CD4-positive, alpha-beta T cell treated with Interleukin-15 for 4 hours (primary cell): ENCODE data around the gene TRPV4.
"Not testable (repeated sequence)": the region's sequence is repeated elsewhere in the genome, so short reads cannot be mapped to it uniquely, and the experiment has no call there.

Source experiments
- DNase-seq: peaks from one replicate; pipeline ENCODE4 v3.0.0-alpha.2; 2020; ENCODE audit warnings: low spot score

The TRPV4 gene

DNA sequence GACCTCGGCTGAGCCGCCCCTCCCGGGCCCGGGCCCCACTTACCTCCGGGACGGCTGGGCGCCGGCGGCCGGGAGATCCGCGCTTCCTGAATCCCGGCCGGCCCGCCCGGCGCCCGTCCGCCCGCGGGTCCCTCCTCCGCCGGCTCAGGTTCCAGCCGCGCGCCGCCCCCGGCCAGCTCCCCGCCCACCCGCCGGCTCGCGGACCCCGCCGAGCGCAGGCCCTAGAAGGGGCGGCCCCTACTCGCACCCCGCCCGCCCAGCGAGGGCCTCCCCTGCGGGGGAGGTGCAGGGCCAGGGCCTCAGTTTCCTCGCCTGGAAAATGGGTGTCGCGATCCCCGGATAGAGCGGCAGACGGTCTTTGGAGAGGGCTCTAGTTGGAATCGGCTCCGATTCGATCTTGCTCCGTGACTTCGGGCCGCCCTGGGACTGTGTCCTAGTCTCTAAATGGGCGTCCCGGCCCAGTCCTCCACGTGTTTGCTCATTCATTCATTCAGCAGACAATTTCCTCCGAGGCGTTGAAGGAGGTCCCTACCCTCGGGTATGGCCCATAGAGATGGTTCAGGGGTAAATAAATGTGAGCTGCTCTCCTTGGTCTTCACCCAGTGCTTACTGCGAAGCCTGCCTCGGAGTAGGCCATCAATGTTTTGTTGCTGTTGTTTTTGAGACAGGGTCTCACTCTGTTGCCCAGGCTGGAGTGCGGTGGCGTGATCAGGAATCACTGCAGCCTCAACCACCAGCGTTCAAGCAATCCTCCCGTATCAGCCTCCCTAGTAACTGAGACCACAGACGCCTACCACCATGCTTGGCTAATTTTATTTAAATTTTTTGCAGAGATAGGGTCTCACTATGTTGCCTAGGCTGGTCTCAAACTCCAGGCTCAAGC is at the start of gene TRPV4:
Gene TRPV4 (minus strand): TSS at position 92 of the 883 bp plus-strand sequence. CDS start 18,602 bp downstream, outside the sequence.
- DNase-seq = no peak

DNA sequence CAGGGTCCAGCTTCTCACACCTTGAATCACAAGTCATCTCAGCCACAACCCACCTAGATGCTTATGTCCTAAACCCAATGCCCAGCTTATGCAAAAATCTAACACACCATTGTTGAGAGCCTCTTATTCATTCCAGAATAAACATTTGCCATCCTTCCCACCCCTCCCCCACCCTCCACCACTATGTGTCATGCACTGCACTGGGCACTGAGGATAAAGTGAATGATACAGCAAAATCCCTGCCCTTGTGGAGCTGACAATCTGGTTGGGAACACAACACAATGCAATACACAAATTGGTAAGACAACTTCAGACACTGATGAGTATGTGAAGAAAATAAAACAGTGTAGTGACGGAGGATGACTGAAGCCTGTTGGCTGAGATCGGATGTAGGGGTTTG is 48.6 kb upstream of the TRPV4 start:
- no peak for DNase-seq

GRCh38 chr12:109880938-109881337 is 47.7 kb upstream of the TRPV4 start:
- no peak for DNase-seq

DNA sequence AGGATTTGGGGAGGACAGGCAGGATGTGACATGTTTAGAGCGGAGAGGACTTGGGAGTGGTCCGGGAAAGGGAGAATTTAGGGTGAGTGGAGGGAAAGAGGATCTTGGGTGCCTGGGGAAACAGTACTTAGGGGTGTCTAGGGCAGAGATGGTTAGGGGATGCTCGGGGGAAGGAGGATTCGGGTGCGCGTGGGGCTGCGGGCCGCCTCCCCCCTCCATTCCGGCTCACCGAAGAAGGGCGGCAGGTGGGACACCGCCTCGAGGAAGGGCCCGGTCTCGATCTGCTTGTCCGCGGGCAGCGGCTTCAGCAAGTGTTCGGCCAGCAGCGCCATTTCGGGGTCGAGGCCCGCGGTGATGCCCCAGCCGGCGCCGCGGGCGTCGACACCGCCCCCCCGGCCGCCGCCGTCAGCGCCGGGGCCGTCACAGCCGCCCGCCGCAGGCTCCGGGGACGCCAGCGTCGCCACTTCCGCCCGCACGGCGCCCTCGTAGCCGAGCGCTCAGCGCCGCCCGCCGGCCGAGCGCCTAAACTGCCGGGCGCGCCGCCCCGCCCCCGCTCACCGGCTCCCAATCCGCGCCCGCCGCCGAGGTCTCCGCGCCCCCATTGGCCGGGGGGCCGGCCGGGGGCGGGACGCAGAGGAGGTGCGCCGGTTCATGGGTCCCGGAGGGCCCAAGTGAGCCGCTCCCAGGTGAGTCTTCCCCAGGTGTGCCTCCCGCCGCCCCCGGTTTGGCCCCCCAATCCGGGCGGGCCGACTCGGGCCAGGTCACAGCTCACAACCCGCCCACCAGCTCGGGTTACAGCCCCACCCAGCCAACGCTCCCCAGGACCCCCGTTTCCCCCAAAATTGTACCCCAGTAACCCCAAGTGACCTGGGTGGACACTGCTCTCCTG is 47.1 kb upstream of the TRPV4 start, which contains the start of gene GLTP:
Gene GLTP (minus strand): TSS at position 499 of the 889 bp plus-strand sequence. CDS start 167 bp downstream, at position 332.
- DNase-seq = peak; percentile 90

GRCh38 chr12:109879351-109880042 is 46.3 kb upstream of the TRPV4 start:
- DNase-seq = no peak

GRCh38 chr12:109878749-109879148 is 45.6 kb upstream of the TRPV4 start:
- no peak for DNase-seq

GRCh38 chr12:109878247-109878625 is 45.0 kb upstream of the TRPV4 start:
- no peak for DNase-seq

- no peak for DNase-seq
These were observed 44.5 kb upstream of the TRPV4 start for GRCh38 chr12:109877504-109878246.

DNA sequence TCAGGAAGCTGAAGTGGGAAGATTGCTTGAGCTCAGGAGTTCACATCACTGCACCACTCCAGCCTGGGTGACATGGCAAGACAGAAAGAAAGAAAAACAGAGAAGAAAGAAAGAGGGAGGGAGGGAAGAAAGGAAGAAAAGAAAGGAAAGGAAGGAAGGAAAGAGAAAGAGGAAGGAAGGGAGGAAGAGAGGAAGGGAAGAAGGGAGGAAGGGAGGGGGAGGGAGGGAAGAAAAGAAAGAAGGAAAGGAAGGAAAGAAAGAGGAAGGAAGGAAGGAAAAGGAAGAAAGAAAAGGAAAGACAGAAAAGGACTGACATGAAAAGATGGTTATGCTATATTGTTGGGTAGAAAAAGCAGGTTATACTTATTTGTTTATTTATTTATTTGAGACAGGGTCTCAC is 43.2 kb upstream of the TRPV4 start:
- DNase-seq = no peak

GRCh38 chr12:109875572-109876131 is 42.5 kb upstream of the TRPV4 start:
- no peak for DNase-seq

DNA sequence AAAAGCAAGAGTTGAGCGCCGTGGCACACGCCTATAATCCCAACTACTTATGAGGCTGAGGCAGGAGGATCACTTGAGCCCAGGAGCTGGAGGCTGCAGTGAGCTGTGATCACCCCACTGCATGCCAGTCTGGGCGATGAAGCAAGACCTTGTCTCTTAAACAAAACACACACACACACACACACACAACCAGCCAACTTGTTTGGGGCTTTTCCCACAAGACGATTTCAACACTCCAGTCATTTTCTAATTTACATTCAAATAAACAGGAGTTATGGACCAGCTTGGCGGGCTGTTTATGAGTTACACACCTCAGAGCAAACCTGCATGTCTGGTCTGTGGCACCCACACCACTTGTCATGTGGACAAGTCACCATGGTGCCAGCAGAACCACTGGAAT is 40.5 kb upstream of the TRPV4 start:
- DNase-seq = no peak

DNA sequence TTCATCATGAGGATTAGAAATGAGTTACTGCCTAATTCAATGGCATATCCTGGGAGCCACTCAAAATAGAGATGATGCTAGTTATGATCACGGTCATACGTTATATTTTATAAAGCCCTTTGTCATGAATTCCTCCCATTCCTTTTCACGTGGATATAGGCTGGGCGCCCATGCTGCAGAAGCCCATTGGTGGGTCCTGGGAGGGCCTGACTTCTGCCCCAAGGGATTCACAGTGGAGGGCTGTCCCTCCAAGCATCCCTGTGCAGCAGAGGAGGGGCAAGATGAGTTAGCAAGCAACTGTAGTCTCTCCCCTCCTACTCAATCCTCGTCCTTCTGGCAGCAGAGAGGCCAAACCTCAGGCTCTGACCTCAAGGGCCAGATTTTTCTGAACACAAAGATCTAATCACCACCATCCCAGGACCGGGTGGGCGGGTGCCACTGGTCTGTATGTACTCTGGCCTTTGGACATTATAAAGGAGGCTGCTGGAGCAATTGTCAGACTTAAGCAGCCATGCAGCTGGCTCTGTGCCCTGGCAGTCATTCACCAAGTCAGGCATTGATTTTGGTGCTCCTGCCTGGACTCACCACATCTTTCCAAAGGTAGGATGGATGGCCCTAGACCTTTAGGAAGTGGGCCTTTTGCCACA is 38.6 kb upstream of the TRPV4 start:
- DNase-seq = no peak

GRCh38 chr12:109870648-109871047 is 37.5 kb upstream of the TRPV4 start:
- no peak for DNase-seq

DNA sequence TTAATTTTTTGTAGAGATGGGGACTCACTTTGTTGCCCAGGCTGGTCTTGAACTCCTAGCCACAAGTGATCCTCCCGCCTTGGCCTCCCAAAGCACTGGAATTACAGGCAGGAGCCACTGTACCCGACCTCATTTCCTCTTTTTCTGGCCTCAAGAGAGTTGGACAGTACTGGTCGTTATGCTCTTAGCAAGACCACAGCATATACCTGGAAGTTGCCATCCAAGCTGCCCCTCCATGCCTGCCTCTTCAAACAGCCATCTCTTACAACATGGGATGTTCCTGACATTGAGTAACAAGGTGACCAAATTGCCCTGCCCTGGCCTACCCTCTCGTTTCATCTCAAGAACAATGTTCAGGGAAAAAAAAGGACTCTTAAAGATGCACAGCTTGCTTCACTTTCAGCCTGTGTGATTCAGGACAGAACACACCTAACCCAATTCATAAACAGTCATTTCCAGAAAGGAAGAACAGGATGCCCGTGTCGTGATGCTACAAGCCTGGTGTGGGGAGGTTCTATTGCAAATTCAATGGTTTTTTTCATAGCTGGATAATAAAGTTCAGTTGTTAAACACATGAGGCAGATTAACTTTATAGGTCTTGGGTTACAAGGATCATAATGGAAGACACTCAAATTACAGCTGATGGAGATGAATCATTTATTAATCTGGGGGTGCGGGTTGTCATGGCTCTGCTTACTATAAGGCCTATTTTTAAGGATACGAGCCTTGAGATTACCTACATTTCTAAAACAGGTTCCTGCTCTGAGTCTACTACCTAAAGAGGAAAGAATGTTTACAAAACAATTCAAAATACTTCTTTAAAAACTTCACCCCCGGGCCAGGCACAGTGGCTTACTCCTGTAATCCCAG is 35.2 kb upstream of the TRPV4 start:
- DNase-seq = no peak

GRCh38 chr12:109864916-109865315 is 31.7 kb upstream of the TRPV4 start:
- no peak for DNase-seq

DNA sequence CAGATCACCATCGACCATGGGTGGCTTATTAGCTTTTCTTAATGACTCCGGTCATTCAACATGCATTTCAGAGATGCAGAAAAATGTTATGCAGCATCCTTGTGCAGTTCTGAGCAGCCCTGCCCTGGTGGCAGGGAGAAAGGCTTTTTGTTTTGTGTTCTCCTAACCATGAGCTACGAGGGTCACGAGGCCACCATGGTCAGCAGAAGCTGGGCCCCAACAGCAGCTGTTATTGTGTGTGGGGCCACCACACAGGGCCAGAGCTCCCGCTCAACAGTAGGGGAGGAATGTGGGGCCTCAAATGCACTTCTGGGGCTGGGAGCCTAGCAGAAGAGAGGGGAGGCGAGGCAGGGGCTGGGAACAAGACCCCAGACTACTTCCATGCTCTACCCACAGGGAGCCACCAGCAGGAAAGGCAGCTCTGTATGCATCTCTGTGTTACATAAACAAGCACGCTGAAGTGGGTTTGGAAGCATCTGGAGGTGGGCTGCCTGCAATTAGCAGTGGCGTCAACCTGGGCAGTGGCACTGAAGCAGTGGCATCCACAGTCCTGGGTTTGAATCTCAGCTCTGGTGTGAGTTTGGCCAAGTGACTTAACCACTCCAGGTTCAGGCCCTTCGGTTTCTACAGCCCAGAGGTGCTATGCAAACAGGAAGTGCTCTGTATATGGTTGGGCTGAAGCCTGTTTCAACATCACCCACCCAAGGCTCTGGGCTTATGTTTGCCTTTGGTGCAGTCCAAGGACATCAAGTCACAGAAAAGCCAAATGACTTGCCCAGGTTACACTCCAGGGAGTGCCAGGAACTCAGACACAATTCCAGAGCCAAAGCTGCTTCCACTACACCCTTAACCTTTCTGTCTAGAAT is 30.9 kb upstream of the TRPV4 start:
- peak; percentile 8 for DNase-seq

DNA sequence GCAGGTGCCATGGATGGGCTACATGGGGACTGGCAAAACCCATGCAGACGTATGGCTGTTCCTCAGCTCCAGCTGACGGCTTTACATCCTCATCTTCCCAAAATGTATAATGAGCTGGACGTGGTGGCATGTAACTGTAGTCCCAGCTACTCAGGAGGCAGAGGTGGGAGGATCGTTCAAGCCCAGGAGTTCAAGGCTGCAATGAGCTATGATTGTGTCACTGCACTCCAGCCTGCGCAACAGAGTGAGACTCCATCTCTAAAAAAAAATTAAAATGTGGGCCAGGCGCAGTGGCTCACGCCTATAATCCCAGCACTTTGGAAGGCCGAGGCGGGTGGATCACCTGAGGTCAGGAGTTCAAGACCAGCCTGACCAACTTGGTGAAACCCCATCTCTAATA is 29.3 kb upstream of the TRPV4 start:
- not testable (repeated sequence) for DNase-seq

DNA sequence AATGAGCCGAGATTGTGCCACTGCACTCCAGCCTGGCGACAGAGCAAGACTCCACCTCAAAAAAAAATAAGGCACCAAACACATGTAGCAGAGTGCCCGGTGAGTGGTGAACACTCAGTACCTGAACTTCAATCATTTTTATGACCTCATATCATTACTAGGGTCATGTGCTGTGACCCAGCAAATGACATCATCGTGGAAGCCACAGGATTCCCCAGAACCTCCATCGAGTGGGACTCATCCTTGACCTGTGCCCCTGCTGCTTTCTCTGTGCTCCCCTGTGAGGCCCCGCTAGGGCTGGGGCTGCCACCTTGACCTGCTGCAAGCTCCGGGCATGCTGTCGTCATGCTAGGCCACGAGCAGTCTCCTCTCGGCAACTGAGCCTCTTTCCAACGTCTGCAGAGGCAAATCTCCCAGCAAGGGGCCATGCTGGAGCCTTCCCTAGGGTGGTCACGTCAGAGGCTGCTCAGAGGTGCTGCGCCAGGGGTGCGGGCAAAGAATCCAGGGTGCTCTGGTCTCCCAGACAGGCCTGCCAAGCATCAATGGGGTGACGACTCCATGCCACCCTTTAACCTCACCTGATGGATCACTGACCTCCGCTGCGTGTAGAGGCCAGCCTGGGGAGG is 28.6 kb upstream of the TRPV4 start:
- no peak for DNase-seq
